ENCODE results near the gene ZC3H10.

The ZC3H10 gene

GRCh38 chr12:56159482-56160192 is 41.6 kb downstream of the ZC3H10 start:
- peak overlapping the region; percentile 69 for H3K4me3 ChIP-seq (ENCODE audit: low read length)
- peaks cover 9% of the 10 kb centered on the region; the same call in 1 of the 2 replicates for H3K36me3 ChIP-seq (replicated peaks; ENCODE audit: insufficient read depth, low read length)
- DNase-seq: no peak
- no peaks in the 10 kb centered on the region for H3K9me2 ChIP-seq (replicated peaks; ENCODE audit: insufficient read depth, low read length)
- no peaks in the 10 kb centered on the region for H3K27me3 ChIP-seq (replicated peaks; ENCODE audit: insufficient read depth, low read length)
- peak overlapping the region; percentile 92 for H3K4me2 ChIP-seq (ENCODE audit: low read depth, low read length)
- peaks cover 3% of the 10 kb centered on the region; the same call in 1 of the 2 replicates for H4K20me1 ChIP-seq (ENCODE audit: insufficient read depth, low read length)
- peak overlapping the region; percentile 90; the same call in 1 of the 2 replicates for H3K9ac ChIP-seq (ENCODE audit: low read length)
- peaks cover 49% of the 10 kb centered on the region for H3F3A ChIP-seq (ENCODE audit: insufficient read depth, low read length)
- H3K79me2 ChIP-seq (ENCODE audit: low read length): peaks cover 50% of the 10 kb centered on the region
- TF ChIP-seq EZH2 (optimal IDR thresholded peaks at IDR 0.05; ENCODE audit: low read depth, low read length): no peak
- TF ChIP-seq, protein P1, sequence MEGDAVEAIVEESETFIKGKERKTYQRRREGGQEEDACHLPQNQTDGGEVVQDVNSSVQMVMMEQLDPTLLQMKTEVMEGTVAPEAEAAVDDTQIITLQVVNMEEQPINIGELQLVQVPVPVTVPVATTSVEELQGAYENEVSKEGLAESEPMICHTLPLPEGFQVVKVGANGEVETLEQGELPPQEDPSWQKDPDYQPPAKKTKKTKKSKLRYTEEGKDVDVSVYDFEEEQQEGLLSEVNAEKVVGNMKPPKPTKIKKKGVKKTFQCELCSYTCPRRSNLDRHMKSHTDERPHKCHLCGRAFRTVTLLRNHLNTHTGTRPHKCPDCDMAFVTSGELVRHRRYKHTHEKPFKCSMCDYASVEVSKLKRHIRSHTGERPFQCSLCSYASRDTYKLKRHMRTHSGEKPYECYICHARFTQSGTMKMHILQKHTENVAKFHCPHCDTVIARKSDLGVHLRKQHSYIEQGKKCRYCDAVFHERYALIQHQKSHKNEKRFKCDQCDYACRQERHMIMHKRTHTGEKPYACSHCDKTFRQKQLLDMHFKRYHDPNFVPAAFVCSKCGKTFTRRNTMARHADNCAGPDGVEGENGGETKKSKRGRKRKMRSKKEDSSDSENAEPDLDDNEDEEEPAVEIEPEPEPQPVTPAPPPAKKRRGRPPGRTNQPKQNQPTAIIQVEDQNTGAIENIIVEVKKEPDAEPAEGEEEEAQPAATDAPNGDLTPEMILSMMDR (IDR thresholded peaks at IDR 0.05; ENCODE audit: low read length): no peak
- TF ChIP-seq EZH2phosphoT487 (IDR thresholded peaks at IDR 0.05; ENCODE audit: low read length): no peak
- no peaks in the 10 kb centered on the region for H3K9me3 ChIP-seq (replicated peaks; ENCODE audit: insufficient read depth, low read length)
- peak overlapping the region; percentile 86; the same call in 1 of the 2 replicates for H3K27ac ChIP-seq (ENCODE audit: low read length)
- H2AFZ ChIP-seq (ENCODE audit: low read length): no peak overlapping the region
- peaks cover 18% of the 10 kb centered on the region for H3K4me1 ChIP-seq (ENCODE audit: low read length)

- no peak for TF ChIP-seq EZH2 (optimal IDR thresholded peaks at IDR 0.05; ENCODE audit: low read depth, low read length)
- TF ChIP-seq EZH2phosphoT487 (IDR thresholded peaks at IDR 0.05; ENCODE audit: low read length): no peak
- TF ChIP-seq, protein P1 (IDR thresholded peaks at IDR 0.05; ENCODE audit: low read length): no peak
- Histone ChIP-seq H3K27me3 (replicated peaks; ENCODE audit: insufficient read depth, low read length) (no peaks in the 10 kb centered on the region), H4K20me1 (ENCODE audit: insufficient read depth, low read length) (peaks cover 3% of the 10 kb centered on the region; the same call in 1 of the 2 replicates), H3K4me3 (ENCODE audit: low read length) (peak overlapping the region; percentile 69), H3K9me2 (replicated peaks; ENCODE audit: insufficient read depth, low read length) (no peaks in the 10 kb centered on the region), H3K27ac (ENCODE audit: low read length) (no peak overlapping the region), H3F3A (ENCODE audit: insufficient read depth, low read length) (peaks cover 49% of the 10 kb centered on the region), H3K9ac (ENCODE audit: low read length) (peak overlapping the region; percentile 90; the same call in 1 of the 2 replicates), H3K36me3 (replicated peaks; ENCODE audit: insufficient read depth, low read length) (peaks cover 9% of the 10 kb centered on the region; the same call in 1 of the 2 replicates), H3K9me3 (replicated peaks; ENCODE audit: insufficient read depth, low read length) (no peaks in the 10 kb centered on the region), H2AFZ (ENCODE audit: low read length) (no peak overlapping the region), H3K4me2 (ENCODE audit: low read depth, low read length) (peak overlapping the region; percentile 92), H3K4me1 (ENCODE audit: low read length) (peaks cover 18% of the 10 kb centered on the region), H3K79me2 (ENCODE audit: low read length) (peaks cover 50% of the 10 kb centered on the region)
- DNase-seq: no peak
These were observed 42.2 kb downstream of the ZC3H10 start for GRCh38 chr12:56160193-56160763.

- TF ChIP-seq, protein P1 (IDR thresholded peaks at IDR 0.05; ENCODE audit: low read length): no peak
- no peak for TF ChIP-seq EZH2 (optimal IDR thresholded peaks at IDR 0.05; ENCODE audit: low read depth, low read length)
- TF ChIP-seq EZH2phosphoT487 (IDR thresholded peaks at IDR 0.05; ENCODE audit: low read length): no peak
- Histone ChIP-seq H2AFZ (ENCODE audit: low read length) (no peak overlapping the region), H3K36me3 (replicated peaks; ENCODE audit: insufficient read depth, low read length) (peaks cover 9% of the 10 kb centered on the region; the same call in 1 of the 2 replicates), H3K27ac (ENCODE audit: low read length) (no peak overlapping the region), H4K20me1 (ENCODE audit: insufficient read depth, low read length) (peaks cover 3% of the 10 kb centered on the region; the same call in 1 of the 2 replicates), H3K4me1 (ENCODE audit: low read length) (peaks cover 18% of the 10 kb centered on the region), H3K4me2 (ENCODE audit: low read depth, low read length) (peak overlapping the region; percentile 92; the same call in 1 of the 2 replicates), H3K9ac (ENCODE audit: low read length) (no peak overlapping the region), H3K79me2 (ENCODE audit: low read length) (peaks cover 50% of the 10 kb centered on the region), H3K9me3 (replicated peaks; ENCODE audit: insufficient read depth, low read length) (no peaks in the 10 kb centered on the region), H3K27me3 (replicated peaks; ENCODE audit: insufficient read depth, low read length) (no peaks in the 10 kb centered on the region), H3K9me2 (replicated peaks; ENCODE audit: insufficient read depth, low read length) (no peaks in the 10 kb centered on the region), H3K4me3 (ENCODE audit: low read length) (no peak overlapping the region), H3F3A (ENCODE audit: insufficient read depth, low read length) (peaks cover 49% of the 10 kb centered on the region)
- DNase-seq: no peak
These were observed 43.0 kb downstream of the ZC3H10 start for GRCh38 chr12:56160894-56161689.
